ENCODE measurements around the gene TNRC6C.

The TNRC6C gene

GRCh38 chr17:78154903-78155811 lies 196.7 kb downstream of the TNRC6C start:
- Histone ChIP-seq H3K36me3 (no peaks in the 10 kb centered on the region), H3K4me1 (no peaks in the 10 kb centered on the region), H3K27me3 (no peaks in the 10 kb centered on the region), H3K4me3 (ENCODE audit: low read depth, low read length) (no peak overlapping the region), H3K9me3 (no peaks in the 10 kb centered on the region)
- DNase-seq, result no peak
- no peak for TF ChIP-seq CTCF (IDR thresholded peaks at IDR 0.05; ENCODE audit: low read depth, low read length)
